ENCODE data around the gene UQCC2.

The UQCC2 gene

GRCh38 chr6:33676416-33677142, 34.9 kb downstream of the UQCC2 start:
- no peak for DNase-seq (ENCODE audit: low read depth)

- DNase-seq (ENCODE audit: low read depth): no peak
These were observed 35.5 kb downstream of the UQCC2 start for GRCh38 chr6:33675968-33676367.

GRCh38 chr6:33673851-33674250, 37.6 kb downstream of the UQCC2 start:
- DNase-seq (ENCODE audit: low read depth): no peak

- DNase-seq (ENCODE audit: low read depth): peak; percentile 93
These were observed 38.7 kb downstream of the UQCC2 start for GRCh38 chr6:33672808-33673207.

GRCh38 chr6:33671744-33672072, 39.8 kb downstream of the UQCC2 start:
- no peak for DNase-seq (ENCODE audit: low read depth)

GRCh38 chr6:33670971-33671743, 40.3 kb downstream of the UQCC2 start:
- DNase-seq (ENCODE audit: low read depth): no peak

GRCh38 chr6:33670086-33670660, 41.3 kb downstream of the UQCC2 start:
- DNase-seq (ENCODE audit: low read depth): no peak

- no peak for DNase-seq (ENCODE audit: low read depth)
These were observed 42.6 kb downstream of the UQCC2 start for GRCh38 chr6:33668914-33669313.

GRCh38 chr6:33668328-33668727, 43.2 kb downstream of the UQCC2 start:
- DNase-seq (ENCODE audit: low read depth): no peak

- DNase-seq (ENCODE audit: low read depth): no peak
These were observed 43.7 kb downstream of the UQCC2 start for GRCh38 chr6:33667776-33668175.

GRCh38 chr6:33667072-33667471, 44.4 kb downstream of the UQCC2 start:
- DNase-seq (ENCODE audit: low read depth): no peak

- DNase-seq (ENCODE audit: low read depth): no peak
These were observed 45.5 kb downstream of the UQCC2 start for GRCh38 chr6:33665957-33666356.

GRCh38 chr6:33664506-33665057, 46.9 kb downstream of the UQCC2 start:
- DNase-seq (ENCODE audit: low read depth): no peak

- no peak for DNase-seq (ENCODE audit: low read depth)
These were observed 47.6 kb downstream of the UQCC2 start for GRCh38 chr6:33663727-33664449.

- no peak for DNase-seq (ENCODE audit: low read depth)
These were observed 48.5 kb downstream of the UQCC2 start for GRCh38 chr6:33663028-33663427.

GRCh38 chr6:33662318-33662717, 49.2 kb downstream of the UQCC2 start:
- DNase-seq (ENCODE audit: low read depth): no peak

GRCh38 chr6:33661106-33661838, 50.2 kb downstream of the UQCC2 start:
- no peak for DNase-seq (ENCODE audit: low read depth)

- no peak for DNase-seq (ENCODE audit: low read depth)
These were observed 51.5 kb downstream of the UQCC2 start for GRCh38 chr6:33659986-33660385.

- DNase-seq (ENCODE audit: low read depth): no peak
These were observed 52.4 kb downstream of the UQCC2 start for GRCh38 chr6:33658982-33659689.

GRCh38 chr6:33656844-33657243, 54.7 kb downstream of the UQCC2 start:
- no peak for DNase-seq (ENCODE audit: low read depth)
